ENCODE measurements around the gene STXBP6.

The STXBP6 gene

GRCh38 chr14:24908592-24909236 lies 141.2 kb downstream of the STXBP6 start:
- Histone ChIP-seq H3K27me3 (no peaks in the 10 kb centered on the region), H3K9me3 (no peaks in the 10 kb centered on the region), H3K27ac (no peak overlapping the region), H3K4me1 (ENCODE audit: control insufficient read depth in 1 of 2, insufficient read depth in 1 of 2, low read depth in 1 of 2, low read length in 1 of 2) (no peaks in the 10 kb centered on the region), H3K4me3 (ENCODE audit: low read depth in 1 of 2, low read length in 1 of 2) (no peak overlapping the region), H3K36me3 (no peaks in the 10 kb centered on the region)
- no peak for TF ChIP-seq CTCF (IDR thresholded peaks at IDR 0.05)

GRCh38 chr14:24904533-24904932 lies 145.4 kb downstream of the STXBP6 start:
- H3K4me1 ChIP-seq (ENCODE audit: control insufficient read depth in 1 of 2, insufficient read depth in 1 of 2, low read depth in 1 of 2, low read length in 1 of 2): no peaks in the 10 kb centered on the region
- TF ChIP-seq CTCF (IDR thresholded peaks at IDR 0.05): no peak
- H3K27ac ChIP-seq: no peak overlapping the region
- no peaks in the 10 kb centered on the region for H3K36me3 ChIP-seq
- no peaks in the 10 kb centered on the region for H3K9me3 ChIP-seq
- H3K4me3 ChIP-seq (ENCODE audit: low read depth in 1 of 2, low read length in 1 of 2): no peak overlapping the region
- no peaks in the 10 kb centered on the region for H3K27me3 ChIP-seq

GRCh38 chr14:24903337-24903736 lies 146.6 kb downstream of the STXBP6 start:
- no peak overlapping the region for H3K4me3 ChIP-seq (ENCODE audit: low read depth in 1 of 2, low read length in 1 of 2)
- no peaks in the 10 kb centered on the region for H3K27me3 ChIP-seq
- H3K9me3 ChIP-seq: no peaks in the 10 kb centered on the region
- no peak for TF ChIP-seq CTCF (IDR thresholded peaks at IDR 0.05)
- no peaks in the 10 kb centered on the region for H3K4me1 ChIP-seq (ENCODE audit: control insufficient read depth in 1 of 2, insufficient read depth in 1 of 2, low read depth in 1 of 2, low read length in 1 of 2)
- no peaks in the 10 kb centered on the region for H3K36me3 ChIP-seq
- no peak overlapping the region for H3K27ac ChIP-seq

GRCh38 chr14:24900269-24901100 lies 149.5 kb downstream of the STXBP6 start:
- no peak overlapping the region for H3K27ac ChIP-seq
- no peaks in the 10 kb centered on the region for H3K36me3 ChIP-seq
- no peaks in the 10 kb centered on the region for H3K9me3 ChIP-seq
- no peaks in the 10 kb centered on the region for H3K27me3 ChIP-seq
- H3K4me1 ChIP-seq (ENCODE audit: control insufficient read depth in 1 of 2, insufficient read depth in 1 of 2, low read depth in 1 of 2, low read length in 1 of 2): no peaks in the 10 kb centered on the region
- H3K4me3 ChIP-seq (ENCODE audit: low read depth in 1 of 2, low read length in 1 of 2): no peak overlapping the region
- TF ChIP-seq CTCF (IDR thresholded peaks at IDR 0.05): no peak

- no peak for TF ChIP-seq CTCF (IDR thresholded peaks at IDR 0.05)
- no peak overlapping the region for H3K27ac ChIP-seq
- no peaks in the 10 kb centered on the region for H3K36me3 ChIP-seq
- no peaks in the 10 kb centered on the region for H3K4me1 ChIP-seq (ENCODE audit: control insufficient read depth in 1 of 2, insufficient read depth in 1 of 2, low read depth in 1 of 2, low read length in 1 of 2)
- no peaks in the 10 kb centered on the region for H3K27me3 ChIP-seq
- H3K9me3 ChIP-seq: no peaks in the 10 kb centered on the region
- H3K4me3 ChIP-seq (ENCODE audit: low read depth in 1 of 2, low read length in 1 of 2): no peak overlapping the region
These were observed 152.2 kb downstream of the STXBP6 start for GRCh38 chr14:24897793-24898192.

Measured in neutrophil (primary cell).